Gastrocnemius medialis (tissue), 4 donors: ENCODE data around the gene SLC27A6. TPM values are rescaled to one million over a fixed set of nuclear protein-coding genes. Genes with fewer than 3 reads are reported as not detected.

Source experiments
- ATAC-seq, 2 donors: fragments of 150-250 bp; one replicate each; pipeline ENCODE4 v1.9.1; 2016
- DNase-seq, 2 donors: peaks; one replicate each; pipeline ENCODE4 v3.0.0-alpha.2; 2019
- H3K27ac ChIP-seq, 4 donors: fragments of 200-600 bp; sonication (generic); 1 replicate in 1 of 4; 2 replicates in 3 of 4; pipeline ENCODE4 v1.5.1; 2016 to 2018; ENCODE audit warnings: mild to moderate bottlenecking in 2 of 4, moderate library complexity in 1 of 4
- H3K27me3 ChIP-seq, 3 donors: fragments of 200-600 bp; sonication (generic) in 2 of 3; 1 replicate in 1 of 3; 2 replicates in 2 of 3; pipeline versions ENCODE4 v1.5.1 to v1.6.0; 2016 to 2019; ENCODE audit warnings: mild to moderate bottlenecking in 1 of 3, moderate library complexity in 1 of 3
- H3K36me3 ChIP-seq, 2 donors: fragments of 200-600 bp; sonication (generic) in 1 of 2; one replicate each; pipeline ENCODE4 v1.5.1; 2017 to 2018
- H3K4me1 ChIP-seq, 2 donors: fragments of 200-600 bp; sonication (generic) in 1 of 2; one replicate each; pipeline ENCODE4 v1.5.1; 2016 to 2017; ENCODE audit warnings: mild to moderate bottlenecking in 2 of 2
- H3K4me3 ChIP-seq, 4 donors: fragments of 200-600 bp; sonication (generic) in 3 of 4; 1 replicate in 1 of 4; 2 replicates in 3 of 4; pipeline ENCODE4 v1.5.1; 2016 to 2019; ENCODE audit warnings: mild to moderate bottlenecking in 2 of 4
- H3K9me3 ChIP-seq, 3 donors: fragments of 200-600 bp; sonication (generic) in 2 of 3; 1 replicate in 1 of 3; 2 replicates in 2 of 3; pipeline ENCODE4 v1.5.1; 2016 to 2019
- CTCF ChIP-seq, 5 experiments: fragments of 450-650 bp in 3 of 5; fragments of 200-600 bp in 2 of 5; sonication (generic) in 2 of 5; IDR thresholded peaks in 4 of 5; conservative IDR thresholded peaks in 1 of 5; 1 replicate in 4 of 5; 2 replicates in 1 of 5; pipeline ENCODE4 v1.5.1; 2016 to 2019; ENCODE audit warnings: antibody characterized with exemption in 5 of 5, mild to moderate bottlenecking in 3 of 5, moderate library complexity in 3 of 5
- POLR2A ChIP-seq, 2 donors: fragments of 450-650 bp; IDR thresholded peaks; one replicate each; pipeline ENCODE4 v1.6.1; 2017; ENCODE audit warnings: antibody characterized with exemption in 2 of 2, mild to moderate bottlenecking in 2 of 2, moderate library complexity in 2 of 2
- in situ Hi-C, 4 donors: fragments of 200-750 bp; cut with MboI; loops; one replicate each; pipeline versions ENCODE4 v1.15.0 to v1.8.0; 2017; ENCODE audit warnings: low sequenced_read_pairs in 4 of 4
- intact Hi-C: fragments of 100-400 bp; cut with DNase I; formaldehyde crosslinking; loops from one replicate; pipeline ENCODE4 v1.15.1; 2023; ENCODE audit warnings: low total_unique reads
- total RNA-seq, 4 donors: library from RNA; depleted of rRNA; stranded (reverse); fragments of >200 nt; gene quantifications; one replicate each; pipeline versions ENCODE4 v1.1.0 to v1.2.3, GENCODE V29; 2016

The SLC27A6 gene
- total RNA-seq, 4 donors from 2014 or later = 0.29 to 2.0 TPM; not detected in 2

- Histone ChIP-seq H3K27ac (no peak overlapping the region), H3K4me1 (no peaks in the 10 kb centered on the region), H3K4me3 (no peak overlapping the region), H3K27me3 (no peaks in the 10 kb centered on the region), H3K36me3 (no peaks in the 10 kb centered on the region), H3K9me3 (no peaks in the 10 kb centered on the region)
- in situ Hi-C loops (no loop called here), intact Hi-C loops (no loop called here)
- DNase-seq (no peak), ATAC-seq (no peak)
- TF ChIP-seq CTCF (IDR thresholded peaks at IDR 0.05 in 4 of 5, conservative IDR thresholded peaks at IDR 0.05 in 1 of 5) (no peak), POLR2A (IDR thresholded peaks at IDR 0.05) (no peak)
Observed at GRCh38 chr5:129053438-129053837, 88.2 kb downstream of the SLC27A6 start.

- no peaks in the 10 kb centered on the region for H3K36me3 ChIP-seq
- H3K27ac ChIP-seq = no peak overlapping the region
- no peaks in the 10 kb centered on the region for H3K27me3 ChIP-seq
- TF ChIP-seq CTCF (IDR thresholded peaks at IDR 0.05 in 4 of 5, conservative IDR thresholded peaks at IDR 0.05 in 1 of 5) (no peak), POLR2A (IDR thresholded peaks at IDR 0.05) (no peak)
- ATAC-seq (no peak), DNase-seq (no peak)
- H3K4me3 ChIP-seq = no peak overlapping the region
- in situ Hi-C loops (no loop called here), intact Hi-C loops (no loop called here)
- no peaks in the 10 kb centered on the region for H3K4me1 ChIP-seq
- no peaks in the 10 kb centered on the region for H3K9me3 ChIP-seq
Observed at GRCh38 chr5:129057329-129057728, 92.0 kb downstream of the SLC27A6 start.

- ATAC-seq (no peak), DNase-seq (no peak)
- Histone ChIP-seq H3K27ac (no peak overlapping the region), H3K9me3 (no peaks in the 10 kb centered on the region), H3K36me3 (no peaks in the 10 kb centered on the region), H3K4me3 (no peak overlapping the region), H3K27me3 (no peaks in the 10 kb centered on the region), H3K4me1 (no peaks in the 10 kb centered on the region)
- TF ChIP-seq POLR2A (IDR thresholded peaks at IDR 0.05) = no peak
- no peak for TF ChIP-seq CTCF (IDR thresholded peaks at IDR 0.05 in 4 of 5, conservative IDR thresholded peaks at IDR 0.05 in 1 of 5)
- in situ Hi-C loops (no loop called here), intact Hi-C loops (no loop called here)
Observed at GRCh38 chr5:129061849-129062248, 96.6 kb downstream of the SLC27A6 start.

GRCh38 chr5:129063483-129064113, 98.3 kb downstream of the SLC27A6 start:
- Histone ChIP-seq H3K27me3 (no peaks in the 10 kb centered on the region), H3K27ac (no peak overlapping the region), H3K9me3 (no peaks in the 10 kb centered on the region), H3K4me1 (no peaks in the 10 kb centered on the region), H3K4me3 (no peak overlapping the region), H3K36me3 (no peaks in the 10 kb centered on the region)
- no peak for DNase-seq
- intact Hi-C loops (no loop called here), in situ Hi-C loops (no loop called here)
- TF ChIP-seq CTCF (IDR thresholded peaks at IDR 0.05 in 4 of 5, conservative IDR thresholded peaks at IDR 0.05 in 1 of 5) = no peak
- TF ChIP-seq POLR2A (IDR thresholded peaks at IDR 0.05) = no peak
- ATAC-seq = no peak

GRCh38 chr5:129065721-129066120, 100.4 kb downstream of the SLC27A6 start:
- Histone ChIP-seq H3K36me3 (no peaks in the 10 kb centered on the region), H3K4me1 (no peaks in the 10 kb centered on the region), H3K9me3 (no peaks in the 10 kb centered on the region), H3K27me3 (no peaks in the 10 kb centered on the region), H3K4me3 (no peak overlapping the region), H3K27ac (no peak overlapping the region)
- intact Hi-C loops = no loop called here
- TF ChIP-seq CTCF (IDR thresholded peaks at IDR 0.05 in 4 of 5, conservative IDR thresholded peaks at IDR 0.05 in 1 of 5) = no peak
- no peak for TF ChIP-seq POLR2A (IDR thresholded peaks at IDR 0.05)
- no peak for DNase-seq
- no peak for ATAC-seq
- in situ Hi-C loops = no loop called here
